Astrocyte of the cerebellum (primary cell): ENCODE results near the gene PKLR.

ENCODE experiments used
- DNase-seq: peaks from one replicate; pipeline ENCODE4 v3.0.0-alpha.2; 2011; ENCODE audit warnings: low read depth
- H3K4me3 ChIP-seq: 2 replicates; pipeline ENCODE4 v1.5.1; 2011; ENCODE audit warnings: mild to moderate bottlenecking, low read depth, low read length, moderate library complexity
- CTCF ChIP-seq: IDR thresholded peaks from 2 replicates; pipeline ENCODE4 v1.5.1; 2012; ENCODE audit warnings: low read length, low read depth, moderate library complexity, mild to moderate bottlenecking; ENCODE audit errors: missing control alignments
- in situ Hi-C: cut with HindIII; loops from 2 replicates; pipeline ENCODE4 v1.10.0; 2017; ENCODE audit warnings: low sequenced_read_pairs

Gene PKLR

GRCh38 chr1:155268630-155269029, 32.6 kb downstream of the PKLR start:
- no peak overlapping the region for H3K4me3 ChIP-seq
- no peak for TF ChIP-seq CTCF
- no peak for DNase-seq
- in situ Hi-C loops, result no loop called here

DNA sequence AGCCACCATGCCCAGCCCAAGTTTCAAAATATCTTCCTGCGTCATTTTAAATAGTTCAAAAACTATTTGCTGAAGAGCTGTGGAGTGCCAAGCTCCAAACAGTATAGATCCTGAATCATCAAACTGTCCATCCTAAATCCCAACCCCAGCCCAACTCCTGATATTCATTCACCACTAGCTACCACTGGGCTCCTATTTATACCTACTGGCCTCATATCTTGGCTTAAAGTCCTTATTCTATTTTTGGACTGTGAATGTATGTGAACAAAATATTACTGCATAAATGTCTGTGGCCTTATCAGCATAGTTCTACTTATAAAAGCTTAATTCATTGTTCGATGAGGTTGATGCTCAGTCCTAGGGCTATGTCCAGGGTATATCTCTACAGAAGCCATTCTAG, 33.9 kb downstream of the PKLR start:
- in situ Hi-C loops, result no loop called here
- no peak for DNase-seq
- no peak overlapping the region for H3K4me3 ChIP-seq
- no peak for TF ChIP-seq CTCF

DNA sequence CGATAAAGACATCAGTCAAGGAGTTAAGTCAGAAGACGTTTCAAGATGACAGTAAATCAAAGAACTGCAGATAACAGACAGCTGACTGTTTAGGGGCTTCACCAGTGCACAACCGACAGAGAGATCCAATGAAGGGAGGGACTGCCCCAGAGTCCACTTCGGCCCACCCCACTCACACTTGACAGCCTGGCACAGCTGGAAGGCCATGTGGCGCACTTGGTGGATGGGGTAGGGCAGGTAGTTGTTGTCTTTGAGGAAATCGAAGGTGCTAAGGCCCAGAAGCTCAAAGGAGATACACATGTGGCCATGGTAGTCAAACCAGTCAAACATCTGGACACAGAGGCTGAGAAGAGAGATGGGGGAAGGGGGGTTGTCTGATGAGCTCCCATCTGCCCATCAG, 34.7 kb downstream of the PKLR start:
- TF ChIP-seq CTCF, result no peak
- DNase-seq, result no peak
- in situ Hi-C loops, result no loop called here
- no peak overlapping the region for H3K4me3 ChIP-seq

DNA sequence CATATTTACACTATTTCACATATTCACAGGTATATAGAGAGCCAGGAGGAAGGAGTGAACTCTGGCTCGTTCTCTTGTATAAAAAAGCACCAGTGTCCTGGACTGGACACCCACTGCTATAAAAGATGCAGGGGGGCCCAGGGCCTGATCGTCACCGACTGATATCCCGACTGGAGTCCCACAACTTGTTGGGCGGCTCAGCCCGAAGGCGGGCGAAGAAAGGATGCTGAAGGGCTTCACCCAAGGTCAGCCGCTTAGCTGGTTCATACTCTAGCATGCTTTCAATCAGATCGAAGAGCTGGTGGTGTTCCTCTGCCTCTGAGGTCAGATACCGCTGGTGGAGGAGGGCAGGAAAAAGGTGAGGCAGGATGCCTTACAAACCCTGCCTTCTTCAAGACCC, 38.2 kb downstream of the PKLR start:
- no peak overlapping the region for H3K4me3 ChIP-seq
- in situ Hi-C loops, result no loop called here
- TF ChIP-seq CTCF, result no peak
- no peak for DNase-seq

- no peak for TF ChIP-seq CTCF
- H3K4me3 ChIP-seq, result peak within 1 kb of the TSS; percentile 93
- DNase-seq, result peak; percentile 98
- in situ Hi-C loops, result no loop called here
Measured at GRCh38 chr1:155261852-155262673, 39.2 kb downstream of the PKLR start, which contains the start of gene SCAMP3. SCAMP3 (minus strand) TSS chr1:155262360; CDS start chr1:155262151, 209 bp downstream.

DNA sequence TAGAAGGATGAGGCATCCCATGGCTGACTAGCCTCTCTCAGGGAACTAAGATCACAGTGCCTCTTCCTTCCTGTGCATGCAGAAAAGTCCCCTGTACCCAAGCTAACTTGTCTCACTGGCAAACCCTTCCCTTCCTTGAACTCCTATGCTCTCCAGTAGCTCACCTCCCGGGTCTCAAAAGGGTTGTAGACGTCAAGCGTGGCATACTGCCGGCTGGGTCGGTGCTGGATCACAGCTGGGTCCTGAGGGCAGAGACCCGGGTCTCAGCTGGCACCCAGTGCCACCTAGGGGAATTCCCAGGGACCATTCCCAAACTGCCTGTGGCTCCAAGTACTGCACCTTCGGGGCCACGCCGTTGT, 39.8 kb downstream of the PKLR start:
- no peak for TF ChIP-seq CTCF
- in situ Hi-C loops, result no loop called here
- DNase-seq, result no peak
- peak overlapping the region; percentile 93 for H3K4me3 ChIP-seq
